Karpas-422 (cell line): ENCODE measurements around the gene SDK1. TPM values are rescaled to one million over a fixed set of nuclear protein-coding genes. Genes with fewer than 3 reads are reported as not detected.

Experiments
- DNase-seq: peaks from one replicate; pipeline ENCODE4 v3.0.0-alpha.2; 2015
- H2AFZ ChIP-seq: fragments of 200-600 bp; sonication (generic); 2 replicates; pipeline ENCODE4 v1.6.1; 2014; ENCODE audit warnings: antibody characterized with exemption, low read length, mixed read lengths
- H3K27ac ChIP-seq: fragments of 200-600 bp; sonication (generic); 2 replicates; pipeline ENCODE4 v1.5.1; 2014; ENCODE audit warnings: mild to moderate bottlenecking, low read length, moderate library complexity
- H3K27me3 ChIP-seq: fragments of 200-600 bp; sonication (generic); 2 replicates; pipeline ENCODE4 v1.6.1; 2014; ENCODE audit warnings: low read length, mixed read lengths
- H3K36me3 ChIP-seq: fragments of 200-600 bp; sonication (generic); 2 replicates; pipeline ENCODE4 v1.6.1; 2014; ENCODE audit warnings: low read length, mixed read lengths; ENCODE audit not compliant: insufficient read depth
- H3K4me1 ChIP-seq: fragments of 200-600 bp; sonication (generic); 2 replicates; pipeline ENCODE4 v1.6.1; 2014; ENCODE audit warnings: mild to moderate bottlenecking, low read length, mixed read lengths
- H3K4me2 ChIP-seq: fragments of 200-600 bp; sonication (generic); 2 replicates; pipeline ENCODE4 v1.6.1; 2014; ENCODE audit warnings: low read length, low read depth, mild to moderate bottlenecking; ENCODE audit not compliant: poor library complexity, severe bottlenecking
- H3K4me3 ChIP-seq: fragments of 200-600 bp; sonication (generic); 2 replicates; pipeline ENCODE4 v1.5.1; 2014; ENCODE audit warnings: mild to moderate bottlenecking, antibody characterized with exemption, low read length, mixed read lengths
- H3K79me2 ChIP-seq: fragments of 200-600 bp; sonication (generic); 2 replicates; pipeline ENCODE4 v1.6.1; 2014; ENCODE audit warnings: mild to moderate bottlenecking, low read length, mixed read lengths
- H3K9ac ChIP-seq: fragments of 200-600 bp; sonication (generic); 2 replicates; pipeline ENCODE4 v1.6.0; 2014; ENCODE audit warnings: low read length
- H3K9me2 ChIP-seq: fragments of 200-600 bp; sonication (generic), shearing (Covaris generic); replicated peaks from 2 replicates; pipeline ENCODE4 v1.6.0; 2014; ENCODE audit warnings: mild to moderate bottlenecking, low read length, moderate library complexity; ENCODE audit not compliant: insufficient read depth
- H3K9me3 ChIP-seq: fragments of 300-700, 200-600 bp; sonication (generic); 2 replicates; pipeline ENCODE4 v1.6.1; 2014; ENCODE audit warnings: low read length, mixed read lengths
- H4K20me1 ChIP-seq: fragments of 200-600 bp; sonication (generic); 2 replicates; pipeline ENCODE4 v1.6.1; 2014; ENCODE audit warnings: mild to moderate bottlenecking, antibody characterized with exemption, low read length, low read depth; ENCODE audit not compliant: insufficient read depth
- total RNA-seq: library from RNA; depleted of rRNA; stranded (reverse); fragments of >200 nt; shearing (Covaris generic); gene quantifications from 2 replicates; pipeline ENCODE4 v1.2.3, GENCODE V29; 2014; ENCODE audit warnings: low replicate concordance

The SDK1 gene
- total RNA-seq, 1 experiment from 2014 or later: not detected

DNA sequence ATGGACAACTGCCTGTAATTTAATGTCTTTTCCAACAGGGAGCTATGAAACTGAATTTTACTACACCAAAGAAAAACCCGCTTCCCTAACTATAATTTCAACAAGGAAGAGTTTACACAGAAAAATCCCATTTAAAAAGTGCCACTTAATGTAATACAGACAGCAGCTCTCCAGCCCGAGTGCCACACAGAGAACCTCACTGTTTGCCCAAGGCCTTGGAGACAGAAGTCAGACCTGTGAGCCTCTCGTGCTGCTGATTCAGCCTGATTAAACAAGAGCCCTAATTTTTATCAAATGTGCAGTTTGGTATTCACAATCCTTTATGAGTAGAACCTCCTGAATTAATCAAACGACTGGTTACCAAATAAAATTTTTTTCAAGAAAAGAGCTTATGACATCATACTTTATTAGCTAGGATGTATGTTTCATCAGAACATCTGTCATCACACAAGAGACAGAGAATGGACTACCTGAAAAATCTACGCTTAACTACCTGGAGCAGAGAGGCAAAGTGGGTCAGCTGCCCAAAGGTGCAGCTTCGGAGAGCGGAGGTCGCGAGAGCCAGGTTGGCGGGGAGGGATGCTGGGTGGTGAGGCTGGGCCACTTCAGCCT, 543.6 kb downstream of the SDK1 start:
- H3K9me2 ChIP-seq: no peaks in the 10 kb centered on the region
- H4K20me1 ChIP-seq: no peaks in the 10 kb centered on the region
- no peaks in the 10 kb centered on the region for H3K27me3 ChIP-seq
- no peak overlapping the region for H3K4me2 ChIP-seq
- H3K9ac ChIP-seq: no peak overlapping the region
- no peak overlapping the region for H3K4me3 ChIP-seq
- no peak for DNase-seq
- H2AFZ ChIP-seq: no peak overlapping the region
- no peak overlapping the region for H3K27ac ChIP-seq
- H3K4me1 ChIP-seq: no peaks in the 10 kb centered on the region
- no peaks in the 10 kb centered on the region for H3K36me3 ChIP-seq
- H3K9me3 ChIP-seq: no peaks in the 10 kb centered on the region
- no peaks in the 10 kb centered on the region for H3K79me2 ChIP-seq

DNA sequence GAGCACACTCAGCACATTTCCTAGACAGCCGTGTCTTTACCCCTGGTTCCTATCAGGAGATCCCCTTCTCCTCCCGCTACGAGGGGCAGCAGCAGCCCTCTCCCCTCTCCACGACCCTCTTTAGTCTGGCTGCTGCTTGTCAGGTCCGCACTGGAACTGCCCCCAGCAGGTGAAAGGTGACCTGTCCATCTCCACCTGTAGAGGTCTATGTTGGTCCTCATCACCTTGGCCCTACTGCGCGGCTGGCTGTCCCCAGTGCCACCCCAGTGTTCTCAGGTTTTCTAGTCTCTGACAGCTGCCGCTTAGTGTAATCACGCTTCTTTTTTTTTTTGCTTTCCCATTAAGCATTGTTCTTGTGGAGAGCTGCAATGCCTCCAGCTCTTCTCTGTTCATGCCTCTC, 545.7 kb downstream of the SDK1 start:
- Histone ChIP-seq H3K9ac (no peak overlapping the region), H3K79me2 (no peaks in the 10 kb centered on the region), H3K27ac (no peak overlapping the region), H3K36me3 (no peaks in the 10 kb centered on the region), H3K9me3 (no peaks in the 10 kb centered on the region), H3K4me3 (no peak overlapping the region), H4K20me1 (no peaks in the 10 kb centered on the region), H3K4me1 (no peaks in the 10 kb centered on the region), H2AFZ (no peak overlapping the region), H3K9me2 (no peaks in the 10 kb centered on the region), H3K27me3 (no peaks in the 10 kb centered on the region), H3K4me2 (no peak overlapping the region)
- no peak for DNase-seq

DNA sequence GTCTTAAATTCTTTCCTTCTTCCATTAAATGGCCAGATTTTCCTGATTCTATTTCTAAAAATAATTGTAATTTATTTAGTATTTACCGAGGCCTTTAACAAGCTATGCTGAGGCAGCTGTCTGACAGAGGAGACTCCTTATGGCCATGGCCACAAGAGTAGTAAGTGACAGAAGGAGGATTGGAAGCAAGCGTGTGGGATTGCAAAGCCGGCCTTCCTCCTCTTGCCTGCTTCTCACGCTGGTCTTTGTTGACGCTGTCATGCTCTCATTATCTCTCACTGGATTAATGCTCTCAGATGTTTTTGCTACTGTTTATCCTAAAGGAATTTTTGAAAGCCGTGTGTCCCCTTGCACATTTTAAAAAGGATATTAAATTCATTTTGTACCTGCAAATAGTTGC, 546.3 kb downstream of the SDK1 start:
- Histone ChIP-seq H3K27me3 (no peaks in the 10 kb centered on the region), H3K27ac (no peak overlapping the region), H3K9me3 (no peaks in the 10 kb centered on the region), H3K79me2 (no peaks in the 10 kb centered on the region), H3K9me2 (no peaks in the 10 kb centered on the region), H2AFZ (no peak overlapping the region), H3K4me1 (no peaks in the 10 kb centered on the region), H3K9ac (no peak overlapping the region), H3K36me3 (no peaks in the 10 kb centered on the region), H3K4me3 (no peak overlapping the region), H4K20me1 (no peaks in the 10 kb centered on the region), H3K4me2 (no peak overlapping the region)
- no peak for DNase-seq

DNA sequence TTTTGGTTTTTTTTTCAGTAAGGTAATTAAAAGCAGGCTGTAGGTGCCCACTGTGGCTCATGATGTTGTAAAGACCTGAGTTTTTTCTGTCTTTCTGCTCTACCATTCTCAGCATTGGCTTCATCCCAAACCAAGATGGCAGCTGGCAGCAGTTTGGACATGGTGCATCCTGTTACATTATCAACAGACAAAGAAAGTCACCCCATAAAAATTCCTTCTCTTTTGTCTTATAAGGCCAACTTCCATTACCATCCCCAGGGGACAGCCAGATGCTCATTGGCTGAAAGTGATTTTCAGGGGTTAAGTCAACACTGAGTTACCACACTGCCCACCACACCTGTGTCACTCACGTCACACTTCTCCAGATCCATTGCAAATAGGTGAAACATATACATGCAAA, 558.4 kb downstream of the SDK1 start:
- Histone ChIP-seq H3K36me3 (no peaks in the 10 kb centered on the region), H3K9ac (no peak overlapping the region), H3K27me3 (no peaks in the 10 kb centered on the region), H3K9me2 (no peaks in the 10 kb centered on the region), H3K9me3 (no peaks in the 10 kb centered on the region), H2AFZ (no peak overlapping the region), H3K4me2 (no peak overlapping the region), H3K27ac (no peak overlapping the region), H3K79me2 (no peaks in the 10 kb centered on the region), H3K4me3 (no peak overlapping the region), H3K4me1 (no peaks in the 10 kb centered on the region), H4K20me1 (no peaks in the 10 kb centered on the region)
- no peak for DNase-seq

DNA sequence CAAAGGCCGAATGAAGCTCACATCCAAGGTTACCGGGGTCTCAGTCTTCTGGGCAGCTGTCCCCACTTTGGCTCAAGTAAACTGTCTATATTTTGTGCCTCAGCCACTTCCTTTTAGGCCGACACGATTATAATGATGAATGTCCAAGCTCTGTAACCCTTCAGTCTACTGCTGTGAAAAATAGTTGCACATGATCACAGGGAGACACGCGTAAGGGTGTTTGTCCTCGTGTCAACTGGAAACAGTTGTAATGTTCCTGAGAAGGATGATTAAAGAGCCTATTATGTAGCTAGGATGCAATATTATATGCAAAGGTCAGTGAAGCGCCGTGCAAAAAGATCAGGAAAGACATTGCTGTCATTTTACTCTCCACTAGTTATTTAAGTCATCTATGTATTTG, 559.9 kb downstream of the SDK1 start:
- no peaks in the 10 kb centered on the region for H3K4me1 ChIP-seq
- H3K9me3 ChIP-seq: no peaks in the 10 kb centered on the region
- no peaks in the 10 kb centered on the region for H3K79me2 ChIP-seq
- DNase-seq: no peak
- no peak overlapping the region for H3K4me2 ChIP-seq
- no peaks in the 10 kb centered on the region for H4K20me1 ChIP-seq
- H3K4me3 ChIP-seq: no peak overlapping the region
- no peak overlapping the region for H3K27ac ChIP-seq
- no peak overlapping the region for H3K9ac ChIP-seq
- no peaks in the 10 kb centered on the region for H3K9me2 ChIP-seq
- H2AFZ ChIP-seq: no peak overlapping the region
- H3K27me3 ChIP-seq: no peaks in the 10 kb centered on the region
- H3K36me3 ChIP-seq: no peaks in the 10 kb centered on the region

DNA sequence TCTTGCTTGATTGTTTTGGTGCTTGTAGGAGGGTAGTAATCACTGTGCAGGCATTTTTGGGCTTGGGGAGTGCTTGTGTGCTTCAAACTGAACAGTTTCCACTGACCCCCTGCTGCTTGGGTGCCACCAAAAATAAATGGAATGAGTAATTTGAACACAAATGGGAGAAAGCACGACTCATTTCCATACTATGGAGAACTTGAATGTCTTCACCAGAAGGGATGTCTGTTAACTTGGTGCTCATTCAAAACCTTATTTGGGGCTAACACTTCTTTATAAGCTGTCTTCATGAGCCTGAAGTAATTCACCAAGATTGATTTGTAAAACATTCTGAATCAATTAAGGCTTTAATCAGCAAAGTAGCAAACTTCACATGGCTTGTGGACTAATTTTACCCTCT, 560.3 kb downstream of the SDK1 start:
- Histone ChIP-seq H3K9me3 (no peaks in the 10 kb centered on the region), H3K9me2 (no peaks in the 10 kb centered on the region), H3K4me1 (no peaks in the 10 kb centered on the region), H3K79me2 (no peaks in the 10 kb centered on the region), H3K4me2 (no peak overlapping the region), H3K4me3 (no peak overlapping the region), H3K27me3 (no peaks in the 10 kb centered on the region), H3K27ac (no peak overlapping the region), H3K9ac (no peak overlapping the region), H2AFZ (no peak overlapping the region), H3K36me3 (no peaks in the 10 kb centered on the region), H4K20me1 (no peaks in the 10 kb centered on the region)
- no peak for DNase-seq

DNA sequence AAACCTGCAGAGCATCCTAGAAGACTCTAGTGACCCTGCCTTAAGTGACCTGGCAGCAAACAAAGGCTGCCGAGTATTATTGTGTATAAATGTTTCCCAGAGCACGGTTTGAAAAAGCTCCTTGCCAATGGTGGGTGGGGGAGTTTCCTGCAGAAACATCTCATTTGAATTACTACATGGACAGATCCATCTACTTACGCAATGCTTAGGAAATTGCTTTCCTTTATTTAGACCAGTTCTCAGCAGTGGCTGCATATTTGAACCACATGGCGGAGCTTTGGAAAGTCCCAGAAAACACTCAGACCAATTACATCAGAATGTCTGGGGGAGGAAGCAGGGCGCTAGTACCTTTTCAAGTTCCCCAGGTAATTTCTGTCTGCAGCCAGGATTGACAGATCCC, 560.9 kb downstream of the SDK1 start:
- Histone ChIP-seq H3K9ac (no peak overlapping the region), H3K4me3 (no peak overlapping the region), H3K4me2 (no peak overlapping the region), H3K9me3 (no peaks in the 10 kb centered on the region), H3K27ac (no peak overlapping the region), H3K4me1 (no peaks in the 10 kb centered on the region), H2AFZ (no peak overlapping the region), H3K9me2 (no peaks in the 10 kb centered on the region), H3K36me3 (no peaks in the 10 kb centered on the region), H3K79me2 (no peaks in the 10 kb centered on the region), H4K20me1 (no peaks in the 10 kb centered on the region), H3K27me3 (no peaks in the 10 kb centered on the region)
- DNase-seq: no peak

DNA sequence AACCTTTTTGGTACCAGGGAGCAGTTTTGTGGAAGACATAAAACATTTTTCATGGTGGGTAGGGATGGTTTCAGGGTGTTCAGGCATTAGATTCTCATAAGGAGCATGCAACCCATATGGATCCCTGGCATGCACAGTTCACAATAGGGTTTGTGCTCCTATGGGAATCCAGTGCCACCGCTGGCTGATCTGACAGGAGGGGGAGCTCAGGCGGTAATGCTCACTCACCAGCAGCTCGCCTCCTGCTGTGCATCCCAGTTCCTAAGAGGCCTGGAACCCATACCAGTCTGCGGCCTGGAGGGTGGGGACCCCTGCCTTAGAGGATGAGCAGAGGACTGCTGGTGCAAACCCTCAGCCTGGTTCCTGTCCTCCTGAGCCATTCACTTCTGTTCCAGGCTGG, 561.7 kb downstream of the SDK1 start:
- Histone ChIP-seq H3K27me3 (no peaks in the 10 kb centered on the region), H3K4me1 (no peaks in the 10 kb centered on the region), H3K9me3 (no peaks in the 10 kb centered on the region), H2AFZ (no peak overlapping the region), H3K36me3 (no peaks in the 10 kb centered on the region), H3K79me2 (no peaks in the 10 kb centered on the region), H3K27ac (no peak overlapping the region), H3K9ac (no peak overlapping the region), H4K20me1 (no peaks in the 10 kb centered on the region), H3K4me2 (no peak overlapping the region), H3K4me3 (no peak overlapping the region), H3K9me2 (no peaks in the 10 kb centered on the region)
- DNase-seq: no peak

DNA sequence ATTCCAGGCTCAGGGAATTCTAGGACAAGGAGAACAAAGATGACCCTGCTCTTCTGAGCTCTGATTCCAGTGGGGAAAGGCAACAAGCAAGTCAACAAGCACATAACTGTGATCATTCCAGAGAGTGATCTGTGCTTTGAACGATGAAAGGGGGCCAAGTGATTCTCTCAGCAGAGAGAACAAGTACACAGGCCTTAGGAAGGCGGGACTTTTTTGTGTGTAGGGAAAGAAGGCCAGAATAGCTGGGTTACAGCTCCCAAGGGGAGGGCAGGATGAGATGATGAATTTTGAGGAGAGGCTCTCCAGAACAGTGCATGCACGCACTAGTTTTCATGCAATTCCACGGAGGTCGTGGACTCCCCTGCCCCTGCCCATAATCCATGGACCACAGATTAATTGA, 565.2 kb downstream of the SDK1 start:
- H3K4me2 ChIP-seq: no peak overlapping the region
- H3K4me1 ChIP-seq: no peaks in the 10 kb centered on the region
- H3K36me3 ChIP-seq: no peaks in the 10 kb centered on the region
- H3K4me3 ChIP-seq: no peak overlapping the region
- no peaks in the 10 kb centered on the region for H3K79me2 ChIP-seq
- no peaks in the 10 kb centered on the region for H4K20me1 ChIP-seq
- H3K9me2 ChIP-seq: no peaks in the 10 kb centered on the region
- H3K27me3 ChIP-seq: no peaks in the 10 kb centered on the region
- H3K9ac ChIP-seq: no peak overlapping the region
- no peak overlapping the region for H2AFZ ChIP-seq
- DNase-seq: no peak
- H3K9me3 ChIP-seq: no peaks in the 10 kb centered on the region
- H3K27ac ChIP-seq: no peak overlapping the region
